ENCODE measurements around the gene SLIT3.

Gene SLIT3

GRCh38 chr5:169298193-169298592 is 2.7 kb downstream of the SLIT3 start:
- FAIRE-seq, result no peak

GRCh38 chr5:169296419-169297143 is 4.4 kb downstream of the SLIT3 start:
- no peak for FAIRE-seq

- no peak for FAIRE-seq
Observed at GRCh38 chr5:169295306-169295705, 5.6 kb downstream of the SLIT3 start.

GRCh38 chr5:169294621-169295020 is 6.3 kb downstream of the SLIT3 start:
- FAIRE-seq, result no peak

- FAIRE-seq, result no peak
Observed at GRCh38 chr5:169291877-169292276, 9.1 kb downstream of the SLIT3 start.

DNA sequence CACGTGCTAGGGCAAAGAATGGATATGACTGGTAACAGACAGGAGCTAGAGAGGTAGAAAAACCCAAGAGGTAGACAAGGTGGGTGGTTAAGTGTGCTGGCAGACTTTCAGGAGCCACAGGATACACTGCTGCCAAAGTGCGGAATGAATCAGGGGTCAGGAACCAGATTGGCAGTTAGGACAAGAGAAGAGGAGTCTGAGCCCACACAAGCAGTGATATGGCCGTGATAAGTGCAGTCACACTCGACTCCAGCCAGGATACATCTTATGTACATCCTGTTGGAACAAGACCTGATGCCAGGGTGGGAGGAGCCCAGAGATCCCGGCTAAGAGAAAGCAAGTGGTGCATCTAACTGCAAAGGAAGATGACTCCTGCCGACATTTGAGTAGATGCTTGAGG is 10.0 kb downstream of the SLIT3 start:
- no peak for FAIRE-seq

DNA sequence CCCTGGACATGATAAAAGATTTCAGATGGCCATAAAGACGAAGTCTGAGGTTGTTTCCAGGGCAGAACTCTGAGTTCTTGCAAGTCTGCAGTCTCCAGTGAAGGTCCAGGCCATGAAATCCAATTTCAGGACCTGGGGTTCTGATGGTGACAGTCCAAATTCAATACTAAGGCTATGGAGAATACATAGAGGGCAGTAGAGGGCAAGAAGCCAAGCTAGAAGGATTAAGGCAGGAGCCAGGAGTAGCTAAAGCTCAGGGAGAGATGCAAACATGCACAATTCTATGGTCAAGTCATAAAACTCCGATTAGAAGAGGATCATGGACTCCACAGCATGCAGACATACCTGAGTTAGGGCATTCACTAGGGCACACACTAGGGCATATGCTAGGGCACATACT is 11.4 kb downstream of the SLIT3 start:
- no peak for FAIRE-seq

GRCh38 chr5:169288066-169288930 is 12.6 kb downstream of the SLIT3 start:
- no peak for FAIRE-seq

DNA sequence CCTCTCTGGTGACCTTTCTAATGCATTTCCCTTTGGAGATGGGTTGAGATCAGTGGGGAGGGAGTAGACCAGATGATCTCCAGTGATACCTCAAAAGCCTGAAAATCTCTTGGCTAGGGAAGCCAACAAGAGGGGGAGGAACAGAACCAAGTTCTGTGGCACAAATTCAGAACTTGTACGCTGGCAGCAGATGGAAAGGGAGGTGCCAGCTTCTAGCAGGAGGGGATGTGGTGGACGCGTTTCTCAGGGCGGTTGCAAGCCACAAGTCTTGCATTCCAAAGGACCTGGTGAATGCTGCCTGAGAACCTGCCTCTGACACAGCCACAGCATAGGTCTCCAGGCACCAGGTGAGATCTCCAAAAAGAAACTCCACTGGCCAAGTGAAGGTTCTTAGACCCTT is 13.4 kb downstream of the SLIT3 start:
- FAIRE-seq, result no peak

GRCh38 chr5:169286572-169287300 is 14.2 kb downstream of the SLIT3 start:
- no peak for FAIRE-seq

DNA sequence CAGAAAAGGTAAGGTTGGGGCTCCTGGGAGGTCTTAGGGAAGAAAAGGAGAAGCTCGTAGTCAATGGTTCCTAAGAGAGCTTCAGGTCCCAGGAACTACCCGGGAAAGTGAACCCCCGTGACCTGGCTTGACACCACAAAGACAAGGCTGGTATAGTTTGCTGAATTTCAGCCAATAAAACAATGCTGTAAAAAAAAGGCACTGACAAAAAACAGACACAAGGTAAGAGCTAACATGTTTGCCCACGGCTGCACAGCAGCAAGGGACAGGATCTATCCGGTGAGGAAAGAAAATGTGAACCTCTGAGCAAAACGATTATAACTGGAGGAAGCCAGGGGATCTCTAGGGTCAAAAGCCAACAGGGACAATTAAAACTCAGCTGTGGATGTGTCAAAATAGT is 17.1 kb downstream of the SLIT3 start:
- FAIRE-seq, result no peak

GRCh38 chr5:169281625-169282024 is 19.3 kb downstream of the SLIT3 start:
- no peak for FAIRE-seq

GRCh38 chr5:169280696-169281095 is 20.2 kb downstream of the SLIT3 start:
- no peak for FAIRE-seq

GRCh38 chr5:169280286-169280685 is 20.7 kb downstream of the SLIT3 start:
- no peak for FAIRE-seq

GRCh38 chr5:169279125-169279524 is 21.8 kb downstream of the SLIT3 start:
- FAIRE-seq, result no peak

- no peak for FAIRE-seq
Observed at GRCh38 chr5:169273881-169274280, 27.1 kb downstream of the SLIT3 start.

DNA sequence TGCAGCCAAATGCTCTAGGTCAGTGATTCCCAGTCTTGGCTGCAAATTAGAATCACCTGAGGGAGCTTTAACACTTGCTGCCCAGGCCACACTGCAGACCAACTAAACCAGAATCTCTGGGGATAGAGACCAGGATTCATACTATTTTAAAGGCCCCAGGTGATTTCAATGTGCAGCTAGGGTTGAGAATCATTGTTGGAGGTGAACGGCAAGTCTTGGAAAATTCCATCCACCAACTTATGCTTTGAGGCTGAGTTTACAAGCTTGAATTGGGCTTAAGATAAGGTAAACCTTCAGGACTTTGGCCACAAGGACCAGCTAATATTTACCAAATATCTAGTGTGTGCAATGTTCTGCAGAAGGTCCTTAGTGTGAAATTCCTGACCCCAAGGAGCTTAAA is 27.5 kb downstream of the SLIT3 start:
- no peak for FAIRE-seq

DNA sequence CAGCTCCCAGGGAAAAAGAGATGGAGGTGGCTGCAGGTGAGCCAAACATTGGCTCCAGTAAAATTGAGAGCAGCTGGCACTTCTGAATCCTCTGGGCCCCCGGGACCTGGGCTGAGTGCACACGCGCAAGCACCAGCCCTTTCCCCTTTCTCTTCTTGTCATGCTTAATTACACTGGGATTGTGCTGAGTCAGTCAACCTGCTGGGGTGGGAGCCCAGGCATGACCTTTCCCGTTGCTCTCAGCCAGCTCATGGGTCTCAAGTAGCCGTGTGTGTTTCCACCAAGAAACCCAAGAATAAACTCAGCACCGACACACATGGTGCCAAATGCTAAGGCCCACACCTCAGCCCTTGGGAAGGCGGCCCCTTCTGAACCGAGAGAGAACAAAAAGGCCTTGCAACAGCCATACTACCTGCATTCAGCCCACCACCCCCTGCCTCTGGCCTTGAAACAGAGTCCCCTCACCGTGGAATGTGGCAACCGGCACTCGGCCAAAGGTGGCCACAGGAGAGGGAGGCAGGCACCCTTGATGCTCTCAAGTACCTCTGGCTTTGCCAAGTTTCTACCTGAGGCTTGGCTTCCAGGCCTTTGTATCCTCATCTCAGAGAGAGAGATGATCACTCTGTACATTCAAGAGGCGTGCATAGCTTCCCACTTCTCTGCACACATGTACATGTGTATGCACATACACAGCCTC is 28.1 kb downstream of the SLIT3 start:
- no peak for FAIRE-seq

- no peak for FAIRE-seq
Observed at GRCh38 chr5:169272111-169272510, 28.8 kb downstream of the SLIT3 start.

GRCh38 chr5:169270827-169271226 is 30.1 kb downstream of the SLIT3 start:
- no peak for FAIRE-seq

DNA sequence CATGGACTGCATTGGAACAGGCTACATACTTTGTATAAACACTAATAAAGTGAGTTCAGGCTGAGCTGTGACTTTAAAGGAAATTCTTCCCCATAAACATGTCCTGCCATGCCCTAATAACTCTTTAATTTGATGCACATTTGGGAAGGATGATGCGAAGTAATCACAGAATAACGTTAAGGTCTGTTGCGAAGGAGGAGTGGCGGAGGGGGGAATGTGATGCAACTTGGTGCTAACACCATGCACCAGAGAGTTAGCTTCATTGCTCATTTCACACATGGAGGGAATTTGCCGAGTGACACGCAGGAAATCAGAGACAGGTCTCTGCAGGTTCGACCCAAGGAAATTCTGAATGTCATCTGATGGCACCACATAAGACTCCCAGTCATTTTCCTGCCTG is 32.9 kb downstream of the SLIT3 start:
- FAIRE-seq, result no peak

DNA sequence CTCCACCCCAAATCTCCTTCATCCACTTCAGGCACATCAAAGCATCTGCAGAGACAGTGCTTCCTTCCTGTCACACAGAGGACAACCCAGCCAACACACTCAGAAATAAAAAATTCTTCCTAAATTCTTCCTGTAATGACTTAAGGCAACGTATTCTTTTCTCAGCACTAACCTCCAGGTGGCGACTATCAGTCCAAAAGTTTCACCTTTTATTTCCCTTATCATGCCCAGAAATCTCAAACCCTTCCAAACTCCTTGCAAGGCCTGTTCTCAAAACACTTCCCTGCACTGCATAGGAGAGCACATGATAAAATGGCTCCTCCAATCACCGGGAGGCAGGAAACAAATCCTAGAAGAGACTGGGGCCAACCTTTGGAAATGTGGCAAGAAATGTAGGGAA is 35.1 kb downstream of the SLIT3 start:
- FAIRE-seq, result no peak

DNA sequence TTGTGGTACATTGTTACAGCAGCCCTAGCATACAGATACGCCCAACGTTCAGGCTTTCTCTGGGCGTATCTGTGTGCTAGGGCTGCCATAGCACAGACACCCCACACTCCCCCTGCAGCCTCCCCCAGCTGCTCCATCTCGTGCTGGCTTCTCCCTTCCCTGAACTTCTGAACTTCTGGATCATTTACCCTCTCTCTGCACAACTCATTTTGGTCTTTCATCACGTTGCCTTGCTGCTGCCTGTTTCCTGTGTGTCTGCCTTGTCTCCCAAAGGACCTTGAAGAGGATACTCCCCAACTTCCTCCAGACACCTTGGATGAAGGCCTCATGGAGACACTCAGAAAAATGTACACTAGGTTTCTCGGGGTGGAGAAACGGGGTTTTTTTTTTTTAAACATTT is 37.3 kb downstream of the SLIT3 start:
- no peak for FAIRE-seq
